ENCODE data around the gene NTPCR.
"Not testable (repeated sequence)": the region's sequence is repeated elsewhere in the genome, so short reads cannot be mapped to it uniquely, and the experiment has no call there.

NTPCR gene

DNA sequence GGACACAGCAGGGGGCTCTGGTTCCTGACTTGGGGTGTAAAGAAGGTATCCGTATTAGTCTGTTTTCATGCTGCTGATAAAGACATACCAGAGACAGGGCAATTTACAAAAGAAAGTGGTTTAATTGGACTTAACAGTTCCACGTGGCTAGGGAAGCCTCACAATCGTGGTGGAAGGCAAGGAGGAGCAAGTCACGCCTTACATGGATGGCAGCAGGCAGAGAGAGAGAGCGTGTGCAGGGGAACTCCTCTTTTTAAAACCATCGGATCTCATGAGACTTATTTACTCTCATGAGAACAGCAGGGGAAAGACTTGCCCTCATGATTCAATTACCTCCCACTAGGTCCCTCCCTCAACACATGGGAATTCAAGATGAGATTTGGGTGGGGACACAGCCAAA, 23.2 kb upstream of the NTPCR start:
- not testable (repeated sequence) for DNase-seq (ENCODE audit: low read depth in 3 of 3)

DNA sequence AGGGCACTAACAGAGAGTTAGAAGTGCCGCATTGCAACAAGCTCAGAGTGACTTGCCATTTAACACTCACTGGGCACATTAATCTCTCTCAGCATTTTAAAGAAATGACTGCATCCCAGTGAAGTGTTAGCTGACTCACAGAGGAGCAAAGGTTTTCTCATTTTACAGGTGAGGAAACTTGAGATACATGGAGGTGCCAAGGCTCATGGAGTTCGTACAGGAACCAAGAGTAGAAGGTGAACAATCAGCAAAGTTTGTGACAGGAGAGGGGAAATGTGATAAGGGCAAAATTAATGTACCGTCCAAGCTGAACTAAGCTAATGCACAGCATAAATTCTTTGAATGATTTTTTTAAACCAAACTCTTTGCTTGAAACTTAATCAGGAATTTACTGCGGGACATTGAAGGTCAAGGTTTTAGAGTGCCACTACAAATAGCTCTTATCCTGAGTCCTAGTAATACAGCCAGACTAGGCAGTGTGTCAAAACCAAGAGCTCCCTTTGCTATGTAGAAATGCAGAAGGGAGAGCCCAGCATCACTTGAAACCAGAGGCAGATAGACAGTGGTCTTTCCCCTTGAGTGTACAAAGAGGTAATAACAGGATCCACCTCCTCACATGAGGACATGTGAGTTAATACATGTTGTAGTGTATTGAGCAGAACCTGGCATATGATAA, 22.4 kb upstream of the NTPCR start:
- no peak for DNase-seq (ENCODE audit: low read depth in 3 of 3)

DNA sequence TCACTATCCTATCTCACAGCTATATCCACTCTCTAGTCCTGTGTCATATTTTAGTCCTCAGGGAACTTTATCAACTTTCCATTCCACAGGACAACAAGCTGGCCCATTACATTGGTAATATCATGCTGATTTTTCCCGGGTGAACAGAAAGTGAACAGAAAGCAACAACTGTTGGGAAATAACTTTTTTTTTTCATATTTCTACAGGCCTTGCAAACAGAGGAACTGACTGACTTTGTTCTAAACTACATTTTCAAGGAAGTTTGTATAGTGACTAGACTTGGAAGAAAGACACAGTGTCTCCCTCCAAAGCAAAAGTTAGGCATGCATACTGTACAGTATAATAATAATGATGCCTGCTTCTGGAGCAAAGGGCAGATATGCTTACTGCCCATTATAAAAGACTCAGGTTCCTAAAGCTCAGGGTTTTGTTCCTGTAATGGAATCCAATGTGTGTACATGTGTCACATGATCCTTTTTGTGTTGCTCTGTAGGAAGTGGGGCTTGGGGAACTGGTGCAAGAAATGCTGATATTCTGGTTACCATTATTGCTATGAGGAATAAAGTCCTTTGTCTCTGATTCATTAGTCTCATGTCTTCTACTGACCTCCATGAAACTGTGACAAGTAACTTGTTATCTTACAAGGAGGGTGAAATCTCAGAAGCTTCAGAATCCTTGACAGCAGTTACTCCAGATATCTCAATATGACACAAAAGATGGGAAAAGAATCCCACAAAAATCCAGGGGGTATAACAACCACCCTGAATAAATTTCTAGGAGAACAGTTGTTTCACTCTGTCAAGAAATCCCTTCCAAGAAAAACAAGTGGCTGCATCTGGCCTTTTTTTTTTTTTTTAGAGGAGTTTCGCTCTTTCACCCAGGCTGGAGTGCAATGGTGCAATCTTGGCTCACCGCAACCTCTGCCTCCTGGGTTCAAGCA, 17.7 kb upstream of the NTPCR start:
- DNase-seq (ENCODE audit: low read depth in 3 of 3): no peak

DNA sequence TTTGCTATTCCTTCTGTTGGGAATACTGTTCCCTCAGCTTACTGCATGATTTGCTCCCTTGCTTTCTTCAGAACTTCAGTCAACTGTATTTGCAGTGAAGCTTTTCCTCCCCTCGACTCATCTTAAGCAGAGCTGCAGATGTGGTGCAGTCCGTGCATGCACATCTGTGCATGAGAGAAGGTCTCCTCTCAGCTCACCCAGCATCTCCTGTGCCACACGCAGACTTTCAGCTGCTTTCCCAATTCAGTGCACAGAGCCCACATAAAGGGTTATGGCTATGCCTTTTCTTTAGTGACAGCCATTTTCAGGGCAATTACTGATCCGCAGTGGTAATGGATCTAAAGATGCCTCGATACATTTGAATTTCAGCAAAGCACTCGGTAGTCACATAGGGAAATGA, 13.5 kb upstream of the NTPCR start:
- DNase-seq (ENCODE audit: low read depth in 3 of 3): no peak

DNA sequence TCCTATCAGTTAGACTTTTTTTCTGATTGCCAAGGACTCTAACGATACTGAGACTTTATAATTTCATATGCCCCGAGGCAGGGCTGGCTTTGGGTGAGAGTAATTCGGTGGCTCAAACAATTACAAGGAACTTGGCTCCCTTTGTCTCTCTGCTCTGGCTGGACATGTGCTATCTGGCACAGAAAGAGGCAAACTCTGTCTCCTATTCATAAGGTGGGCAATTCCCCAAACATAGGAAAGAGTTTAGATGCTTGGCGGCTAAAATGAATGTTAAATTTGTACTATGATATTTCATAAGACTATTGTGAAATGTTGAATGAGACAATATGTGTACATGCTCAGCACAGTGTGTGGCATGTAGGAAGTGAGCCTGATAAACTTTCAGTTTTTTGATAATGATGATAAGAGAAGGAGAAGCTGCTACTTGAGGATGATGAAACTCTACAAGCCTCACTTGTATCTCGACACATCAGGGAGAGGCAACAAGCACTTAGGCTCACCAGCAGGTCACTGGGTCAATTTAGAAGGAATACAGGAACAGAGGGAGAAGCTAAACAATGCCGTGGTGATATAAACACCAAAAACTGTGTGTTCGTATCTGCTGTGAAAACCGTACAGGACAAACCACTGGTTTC, 12.6 kb upstream of the NTPCR start:
- DNase-seq (ENCODE audit: low read depth in 3 of 3): no peak

DNA sequence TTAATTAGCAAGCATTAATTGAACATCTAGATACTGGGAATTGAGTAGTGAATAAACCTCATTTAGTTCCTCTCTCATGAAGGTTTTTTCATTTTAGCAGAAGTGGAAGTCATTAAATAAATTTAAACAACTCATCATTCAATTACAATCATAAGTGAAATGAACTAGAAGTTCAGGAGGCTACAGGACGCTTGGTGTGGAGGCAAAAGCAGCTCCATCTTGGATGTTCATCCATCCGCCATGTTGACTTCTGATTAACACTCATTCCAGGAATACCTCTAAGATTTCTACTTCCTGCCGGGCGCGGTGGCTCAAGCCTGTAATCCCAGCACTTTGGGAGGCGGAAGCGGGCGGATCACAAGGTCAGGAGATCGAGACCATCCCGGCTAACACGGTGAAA, 11.5 kb upstream of the NTPCR start:
- DNase-seq (ENCODE audit: low read depth in 3 of 3): no peak

DNA sequence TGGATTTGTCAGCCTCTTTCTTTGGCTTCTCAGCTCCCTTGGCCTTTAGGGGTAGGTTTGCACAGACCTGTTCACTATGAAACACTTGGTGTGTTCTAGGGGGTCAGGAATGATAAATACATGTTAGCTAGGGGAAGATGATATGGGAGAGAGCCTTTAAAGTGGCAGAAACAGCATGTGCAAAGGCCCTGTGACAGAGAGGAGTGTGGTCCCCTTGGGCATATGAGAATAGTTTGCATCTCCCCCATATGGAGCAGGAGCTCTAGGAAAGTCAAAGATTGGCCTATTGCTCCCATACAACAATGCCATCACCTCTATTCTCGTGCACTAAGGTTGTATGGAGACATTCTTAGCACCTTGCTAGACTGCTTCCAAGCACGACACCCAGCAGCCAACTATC, 10.7 kb upstream of the NTPCR start:
- no peak for DNase-seq (ENCODE audit: low read depth in 3 of 3)

DNA sequence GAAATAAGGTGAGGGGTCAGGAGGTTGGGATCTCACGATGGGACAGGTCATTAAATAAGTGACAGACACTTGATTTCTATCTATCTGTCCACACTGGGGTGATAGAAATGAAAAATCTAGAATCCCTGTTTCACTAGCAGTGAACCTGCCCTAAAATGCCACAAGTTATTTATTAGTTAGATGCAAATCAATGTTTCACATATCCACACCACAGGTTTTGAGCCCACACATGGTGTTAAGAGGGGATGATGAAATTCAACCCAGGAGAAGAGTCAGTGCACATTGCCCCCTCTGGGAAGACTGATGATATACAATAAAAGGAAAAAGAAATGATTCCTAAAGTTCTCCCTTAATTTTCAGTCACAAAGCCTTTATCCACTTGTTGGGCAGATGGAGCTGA, 10.1 kb upstream of the NTPCR start:
- DNase-seq (ENCODE audit: low read depth in 3 of 3): no peak

DNA sequence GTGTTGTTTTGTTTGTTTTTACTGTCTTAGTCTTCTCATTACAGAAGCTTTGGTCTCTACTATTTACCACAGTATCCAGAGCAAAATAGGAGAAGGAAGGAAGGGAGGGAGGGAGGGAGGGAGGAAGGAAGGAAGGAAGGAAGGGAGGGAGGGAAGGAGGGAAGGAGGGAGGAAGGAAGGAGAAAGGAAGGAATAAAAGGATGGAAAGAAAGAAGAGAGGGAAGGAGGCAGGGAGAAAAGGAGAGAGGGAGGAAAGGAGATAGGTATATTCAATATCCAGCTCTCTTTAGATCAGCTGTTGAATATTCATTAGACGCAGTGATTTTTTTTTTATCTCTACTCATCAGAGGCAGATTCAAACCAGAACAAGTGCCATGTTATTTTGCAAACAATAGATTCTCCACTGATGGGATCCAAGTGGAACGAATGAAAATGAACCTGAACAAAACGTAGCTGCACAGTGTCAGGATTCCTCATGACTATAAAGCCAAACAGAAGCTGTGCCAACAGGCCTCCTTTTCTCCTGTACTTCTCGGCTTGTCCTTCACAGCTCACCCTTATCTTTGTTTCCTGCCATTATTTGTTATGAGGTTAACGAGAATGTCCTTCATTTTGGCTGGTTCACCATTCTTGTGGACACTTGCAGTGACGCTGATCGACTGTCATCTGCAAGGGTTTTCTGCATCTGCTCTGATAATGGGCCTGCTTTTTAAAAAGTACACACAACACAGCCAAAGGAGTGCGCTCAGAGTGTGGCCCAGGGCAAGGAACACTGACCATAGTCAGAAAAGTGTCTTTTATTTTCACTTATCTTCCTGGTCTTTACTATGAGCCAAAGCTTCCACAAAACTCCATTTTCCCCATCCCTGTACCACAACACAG, 7.8 kb upstream of the NTPCR start:
- DNase-seq (ENCODE audit: low read depth in 3 of 3): no peak

DNA sequence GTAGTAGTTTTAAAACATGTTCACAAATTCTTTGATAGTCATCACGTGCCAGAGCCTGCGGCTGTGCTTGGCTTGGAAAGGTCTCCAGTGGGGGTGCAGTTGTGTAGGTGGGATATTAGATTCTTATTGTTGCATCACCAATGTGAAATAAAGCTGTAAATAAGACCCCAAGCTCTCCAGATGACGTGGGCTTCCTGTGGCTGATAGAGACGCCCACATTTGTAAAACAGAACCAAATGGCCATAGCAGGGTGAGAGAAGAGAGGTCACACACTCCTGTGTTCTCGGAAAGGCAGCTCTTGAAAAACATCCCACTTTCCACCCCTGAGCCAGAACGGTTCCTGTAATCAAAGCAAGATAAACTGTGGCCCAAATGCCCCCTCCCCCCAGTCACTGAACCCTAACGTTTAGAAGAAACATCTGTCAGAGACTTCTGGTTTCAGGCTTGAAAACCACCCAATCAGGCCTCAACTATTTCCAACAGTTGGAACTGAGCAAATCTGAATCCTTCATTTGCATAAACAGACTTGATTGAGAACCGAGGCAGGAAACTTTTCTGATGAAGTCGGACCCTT, 6.6 kb upstream of the NTPCR start:
- peak in 1 of 3 donors; percentile 6 for DNase-seq (ENCODE audit: low read depth in 3 of 3)

DNA sequence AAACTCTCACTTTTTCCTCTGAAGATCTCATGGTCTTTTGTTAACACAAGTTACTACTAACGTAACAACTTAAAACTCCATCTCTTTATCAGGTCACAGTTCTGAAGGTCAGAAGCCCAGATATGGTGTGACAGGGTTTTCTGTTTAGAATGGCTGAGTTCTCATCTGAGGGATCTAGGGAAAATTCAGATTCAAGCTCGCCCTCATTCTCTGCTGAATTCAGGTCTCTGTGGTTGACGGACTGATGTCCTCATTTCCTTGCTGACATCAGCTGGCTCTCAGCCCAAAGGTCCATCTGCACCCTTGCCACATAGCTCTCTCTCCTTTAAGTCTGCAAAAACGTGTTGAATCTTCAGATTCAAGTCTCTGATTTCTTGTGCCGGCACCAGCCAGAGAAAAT, 6.1 kb upstream of the NTPCR start:
- DNase-seq (ENCODE audit: low read depth in 3 of 3): no peak

DNA sequence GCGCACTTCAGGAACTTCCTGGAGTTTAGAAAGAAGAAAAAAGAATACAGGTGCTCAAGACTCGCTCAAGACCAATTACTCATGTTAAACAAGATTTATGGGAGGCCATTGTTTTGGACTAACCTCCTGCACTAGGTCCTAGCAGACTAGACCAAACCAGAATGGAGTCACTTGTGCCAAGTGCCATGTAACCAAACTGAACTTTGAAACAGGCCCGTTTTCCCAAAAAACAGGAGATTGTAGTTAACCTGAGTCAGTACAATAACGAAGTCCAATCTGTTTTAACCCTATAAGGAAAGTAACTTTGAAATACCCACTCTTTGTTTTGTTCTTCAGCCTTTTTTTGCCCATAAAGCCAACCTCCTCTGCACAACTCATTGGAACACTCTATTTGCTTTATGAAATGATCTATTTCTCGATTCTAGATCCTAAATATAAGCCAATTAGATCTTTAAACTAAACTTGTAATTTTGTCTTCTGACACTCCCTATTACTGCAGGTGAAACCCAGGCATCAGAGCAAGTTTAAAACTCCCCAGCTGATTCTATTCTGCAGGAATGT, 695 bp upstream of the NTPCR start:
- no peak for DNase-seq (ENCODE audit: low read depth in 3 of 3)

DNA sequence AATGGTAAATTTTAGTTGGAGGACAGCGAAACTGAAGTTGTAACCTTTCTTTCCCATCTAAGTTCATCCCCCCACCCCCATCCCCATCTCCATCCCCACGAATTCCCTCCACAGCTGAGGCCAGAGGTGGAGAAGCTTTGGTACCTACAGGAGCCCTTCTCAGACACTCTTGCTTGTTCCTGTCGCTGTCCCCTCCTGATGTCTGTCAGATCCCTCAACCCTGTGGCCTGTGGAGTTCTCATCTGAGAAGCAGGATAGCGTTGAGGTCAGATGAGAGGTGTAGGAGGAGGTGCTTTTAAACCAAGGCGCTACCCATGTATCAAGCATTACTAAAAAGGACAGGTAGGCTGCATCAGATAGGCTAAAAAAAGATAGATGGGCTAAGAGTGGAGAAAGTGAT, 769 bp downstream of the NTPCR start:
- peak in 1 of 3 donors; percentile 7 for DNase-seq (ENCODE audit: low read depth in 3 of 3)

DNA sequence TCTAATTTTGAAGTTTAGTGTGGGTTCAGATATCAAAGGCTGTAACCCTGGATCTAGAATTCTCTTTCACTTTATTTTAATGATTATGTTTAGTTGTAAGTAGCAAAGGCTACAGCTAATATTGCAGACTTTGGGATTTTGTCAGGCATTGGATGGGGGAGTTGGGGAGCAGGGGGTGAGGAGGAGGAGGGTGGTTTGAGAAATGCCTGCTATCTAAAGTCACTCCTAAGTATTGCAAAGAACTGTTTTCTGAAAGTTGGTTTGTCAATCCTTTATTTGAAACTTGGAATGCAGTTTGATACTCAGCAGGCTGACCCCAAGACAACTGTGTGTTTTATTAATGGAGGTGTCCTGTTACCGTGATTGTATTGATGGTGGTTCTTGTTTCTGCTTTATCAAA, 1.2 kb downstream of the NTPCR start:
- no peak for DNase-seq (ENCODE audit: low read depth in 3 of 3)

DNA sequence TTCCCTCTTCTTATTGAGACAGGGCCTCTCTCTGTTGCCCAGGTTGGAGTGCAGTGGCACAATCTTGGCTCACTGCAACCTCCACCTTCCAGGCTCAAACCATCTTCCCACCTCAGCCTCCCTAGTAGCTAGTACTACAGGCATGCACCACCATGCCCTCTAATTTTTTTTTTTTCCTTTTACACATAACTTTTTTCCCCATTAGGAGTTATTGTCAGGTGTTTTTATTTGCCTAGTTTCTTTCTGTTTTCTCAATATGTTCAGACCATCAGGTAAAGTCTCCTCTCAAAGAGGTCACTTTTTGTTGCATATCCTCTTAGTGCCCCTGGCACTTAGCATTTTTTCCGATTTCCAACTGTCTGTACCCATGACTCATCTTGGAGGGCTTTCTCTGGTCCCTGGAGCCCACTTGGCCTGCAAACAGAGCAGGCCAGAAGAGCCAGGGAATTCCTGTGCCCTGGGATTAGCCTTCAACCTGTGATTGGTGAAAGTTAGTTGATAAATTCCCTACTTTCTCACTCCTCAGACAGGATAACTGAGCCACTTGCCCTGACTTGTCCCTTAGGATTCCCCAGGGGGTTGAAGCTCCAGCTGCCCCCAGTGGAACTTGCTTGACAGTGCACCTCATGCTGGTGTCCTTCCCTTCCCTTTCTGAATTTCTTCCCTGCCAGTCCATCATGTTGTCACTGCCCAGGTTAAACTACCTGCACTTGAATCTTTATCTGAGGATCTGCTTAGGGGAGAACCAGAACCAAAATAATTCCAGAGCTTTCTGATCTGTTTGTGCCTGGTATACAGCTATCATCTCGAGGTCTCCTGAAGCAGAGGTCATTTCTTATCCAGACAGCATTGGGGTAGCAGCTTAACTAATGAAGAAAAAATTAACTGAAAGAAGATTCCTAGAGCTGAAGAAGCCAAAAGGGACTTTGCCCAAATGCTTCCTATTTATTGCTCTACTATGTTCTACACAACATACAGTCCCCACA, 2.4 kb downstream of the NTPCR start:
- DNase-seq (ENCODE audit: low read depth in 3 of 3): peak in 1 of 3 donors; percentile 9

DNA sequence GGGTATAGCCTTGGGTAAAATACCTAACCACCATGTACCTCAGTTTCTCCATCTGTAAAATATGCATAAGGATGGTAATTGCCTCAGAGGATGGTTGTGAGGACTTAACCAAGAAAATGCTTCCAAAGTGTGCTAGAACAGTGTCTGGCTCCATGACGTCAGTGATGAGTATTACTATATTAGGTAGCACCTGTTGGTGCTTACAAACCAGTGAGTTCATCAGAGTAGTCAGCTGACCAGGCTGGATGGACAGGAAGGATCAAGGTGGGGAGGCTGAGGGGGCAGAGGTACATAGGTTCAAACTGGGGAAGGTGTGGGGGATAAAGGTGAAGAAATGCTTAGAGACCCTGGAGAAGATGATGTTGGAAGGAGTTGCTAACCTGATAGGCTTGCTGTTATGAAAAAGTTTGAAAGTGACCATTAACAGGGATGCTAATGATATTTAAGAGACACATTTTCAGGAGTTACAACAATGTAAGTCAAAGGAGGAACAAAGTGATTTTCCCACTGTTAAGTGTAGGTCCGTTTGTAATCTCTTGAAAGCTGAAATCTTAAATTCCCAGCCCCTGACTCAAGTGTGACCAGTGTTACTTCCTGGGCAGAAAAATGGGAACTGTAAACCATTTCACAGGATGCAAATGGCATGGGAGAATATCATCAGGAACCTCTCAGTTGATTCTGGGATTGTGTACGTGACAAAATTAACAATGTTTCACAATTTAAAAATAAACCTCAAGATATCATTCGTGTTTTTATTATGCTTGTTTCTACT, 4.4 kb downstream of the NTPCR start:
- no peak for DNase-seq (ENCODE audit: low read depth in 3 of 3)

DNA sequence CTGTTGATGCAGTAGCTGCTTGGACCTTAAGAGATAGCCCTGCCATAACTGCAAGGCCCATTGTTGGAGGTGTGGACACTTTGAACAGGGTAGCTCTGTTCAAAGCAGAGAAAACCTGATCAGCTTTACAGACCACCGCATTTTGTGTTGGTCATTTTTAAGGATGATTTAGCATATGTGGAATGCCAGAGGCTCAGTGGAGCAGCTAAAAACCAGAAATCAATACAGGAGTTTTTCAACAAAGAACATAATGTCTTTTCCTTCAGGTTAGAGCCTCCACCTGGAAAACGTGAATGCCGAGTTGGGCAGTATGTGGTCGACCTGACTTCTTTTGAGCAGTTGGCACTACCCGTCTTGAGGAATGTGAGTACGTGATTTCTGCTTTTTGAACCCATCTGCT, 5.7 kb downstream of the NTPCR start:
- no peak for DNase-seq (ENCODE audit: low read depth in 3 of 3)

DNA sequence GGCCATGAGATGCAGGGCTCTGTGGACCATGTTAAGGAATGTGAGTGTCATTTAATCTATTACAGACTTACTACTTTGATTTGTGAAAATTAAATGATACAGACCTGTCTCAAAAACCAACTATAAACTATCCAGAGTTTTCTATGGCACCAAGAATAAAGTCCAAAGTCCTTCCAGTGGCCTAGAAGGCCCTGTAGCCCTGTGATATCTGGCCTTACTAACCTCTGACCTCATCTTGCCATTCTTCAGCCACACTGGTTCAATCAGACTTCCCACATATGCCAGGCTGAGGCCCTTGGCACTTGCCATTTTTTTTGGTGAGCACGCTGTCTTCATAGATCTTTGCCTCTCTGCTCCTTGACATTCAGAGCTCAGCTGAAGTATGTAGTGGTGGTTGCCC, 7.7 kb downstream of the NTPCR start:
- no peak for DNase-seq (ENCODE audit: low read depth in 3 of 3)

Measured in stimulated activated CD4-positive, alpha-beta T cell treated with anti-CD3 and anti-CD28 coated beads, TNF-alpha, amount 100 ng/mL, for 48 hours (primary cell).